ENCODE measurements around the gene ADARB2. TPM values are rescaled to one million over a fixed set of nuclear protein-coding genes. Genes with fewer than 3 reads are reported as not detected.

Gene ADARB2
- total RNA-seq, 2 experiments from 2014 or later, result not detected

GRCh38 chr10:1495915-1496517, 241.3 kb downstream of the ADARB2 start:
- H3K4me1 Mint-ChIP-seq, result no peaks in the 10 kb centered on the region
- no peaks in the 10 kb centered on the region for H3K9me3 Mint-ChIP-seq
- DNase-seq, result no peak
- H3K36me3 Mint-ChIP-seq, result no peaks in the 10 kb centered on the region
- no peak overlapping the region for H3K4me3 Mint-ChIP-seq
- H3K27ac Mint-ChIP-seq, result no peak overlapping the region
- H3K27me3 Mint-ChIP-seq, result no peaks in the 10 kb centered on the region

GRCh38 chr10:1492641-1493040, 244.7 kb downstream of the ADARB2 start:
- Mint-ChIP-seq H3K4me1 (no peaks in the 10 kb centered on the region), H3K36me3 (no peaks in the 10 kb centered on the region), H3K27me3 (no peaks in the 10 kb centered on the region), H3K4me3 (no peak overlapping the region), H3K27ac (no peak overlapping the region), H3K9me3 (no peaks in the 10 kb centered on the region)
- no peak for DNase-seq

DNA sequence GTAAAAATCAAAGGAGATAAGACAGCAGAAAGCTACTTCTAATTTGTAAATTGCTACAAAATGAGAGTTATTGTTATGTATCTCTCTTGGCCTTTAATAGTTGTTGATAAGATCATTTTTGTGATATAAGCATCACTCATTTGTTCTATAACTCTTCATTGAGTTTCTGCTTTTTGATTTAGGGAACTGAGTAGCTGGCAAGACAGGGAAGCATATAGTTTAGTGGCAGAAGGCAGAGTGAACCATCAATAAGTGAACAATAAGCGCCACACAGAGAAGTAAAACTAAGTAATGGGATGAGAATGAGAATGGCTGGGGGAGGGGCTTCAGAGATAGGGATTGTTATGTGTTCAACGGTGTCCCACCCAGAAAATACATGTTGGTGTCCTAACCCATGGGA, 245.4 kb downstream of the ADARB2 start:
- Mint-ChIP-seq H3K27me3 (no peaks in the 10 kb centered on the region), H3K4me1 (no peaks in the 10 kb centered on the region), H3K36me3 (no peaks in the 10 kb centered on the region), H3K4me3 (no peak overlapping the region), H3K27ac (no peak overlapping the region), H3K9me3 (no peaks in the 10 kb centered on the region)
- no peak for DNase-seq

DNA sequence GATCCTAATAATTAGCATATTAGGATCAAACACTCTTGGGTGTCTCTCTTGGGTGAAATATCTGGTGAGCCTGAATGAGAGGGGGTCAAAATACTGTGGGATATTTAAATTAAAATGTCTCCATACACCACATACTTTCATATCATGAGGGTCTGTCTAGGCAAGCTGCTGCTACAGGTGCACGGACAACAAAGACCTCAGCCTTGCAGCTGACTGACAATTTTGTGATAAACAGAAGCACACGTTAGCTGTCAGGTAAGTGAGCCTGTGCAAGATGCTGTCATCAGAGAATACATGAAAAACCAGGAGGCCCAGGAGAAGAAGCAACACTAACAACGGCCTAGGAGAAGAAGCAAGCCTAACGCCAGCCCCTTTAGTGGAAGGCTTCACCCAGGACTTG, 247.5 kb downstream of the ADARB2 start:
- Mint-ChIP-seq H3K36me3 (no peaks in the 10 kb centered on the region), H3K4me1 (no peaks in the 10 kb centered on the region), H3K27me3 (no peaks in the 10 kb centered on the region), H3K4me3 (no peak overlapping the region), H3K27ac (no peak overlapping the region), H3K9me3 (no peaks in the 10 kb centered on the region)
- DNase-seq, result no peak

DNA sequence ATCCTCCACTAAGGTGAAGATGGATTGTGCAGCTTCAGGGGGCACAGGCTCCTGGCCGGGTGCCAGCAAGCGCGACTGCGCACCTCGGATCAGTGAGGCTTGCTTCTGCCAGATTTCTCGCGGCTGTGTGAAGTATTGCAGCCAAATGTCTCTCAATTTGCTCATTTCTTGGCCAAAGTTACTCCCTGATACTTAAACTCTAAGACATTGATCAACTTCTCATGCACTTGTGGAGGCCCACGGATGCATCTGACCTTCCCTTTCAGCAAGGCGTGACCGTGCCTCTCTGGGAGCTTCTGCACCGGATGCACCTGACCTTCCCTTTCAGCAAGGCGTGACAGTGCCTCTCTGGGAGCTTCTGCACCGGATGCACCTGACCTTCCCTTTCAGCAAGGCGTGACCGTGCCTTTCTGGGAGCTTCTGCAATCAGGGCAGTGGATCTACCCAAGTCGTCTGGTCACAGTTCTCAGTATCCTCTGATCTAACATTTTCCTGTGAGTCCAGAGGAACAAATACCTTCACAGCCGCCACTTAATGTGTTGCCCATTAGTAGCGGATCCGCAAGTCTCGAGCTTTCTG, 248.3 kb downstream of the ADARB2 start:
- Mint-ChIP-seq H3K4me3 (no peak overlapping the region), H3K9me3 (no peaks in the 10 kb centered on the region), H3K27ac (no peak overlapping the region), H3K4me1 (no peaks in the 10 kb centered on the region), H3K27me3 (no peaks in the 10 kb centered on the region), H3K36me3 (no peaks in the 10 kb centered on the region)
- no peak for DNase-seq

- H3K27ac Mint-ChIP-seq, result no peak overlapping the region
- H3K36me3 Mint-ChIP-seq, result no peaks in the 10 kb centered on the region
- no peak overlapping the region for H3K4me3 Mint-ChIP-seq
- no peak for DNase-seq
- no peaks in the 10 kb centered on the region for H3K9me3 Mint-ChIP-seq
- H3K27me3 Mint-ChIP-seq, result no peaks in the 10 kb centered on the region
- H3K4me1 Mint-ChIP-seq, result no peaks in the 10 kb centered on the region
These were observed 250.3 kb downstream of the ADARB2 start for GRCh38 chr10:1486841-1487687.

DNA sequence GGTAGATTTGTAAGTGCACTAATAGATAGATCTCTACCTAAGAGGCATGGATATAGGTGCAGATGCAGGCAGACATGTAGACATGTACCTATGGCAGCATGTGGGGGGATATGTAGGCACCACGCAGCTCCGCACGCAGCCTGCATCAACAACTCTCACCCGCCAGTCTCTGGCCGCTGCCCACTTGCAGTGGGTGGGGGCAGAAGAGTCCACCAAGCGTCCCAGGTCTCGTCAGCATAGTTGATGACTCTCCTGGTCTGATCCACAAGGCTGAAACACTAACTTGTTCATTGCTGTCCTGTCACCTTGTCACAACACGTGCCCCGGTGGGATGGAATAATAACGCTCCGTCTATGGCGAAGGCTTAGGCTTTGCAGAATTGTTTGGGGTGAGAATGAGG, 252.0 kb downstream of the ADARB2 start:
- H3K27ac Mint-ChIP-seq, result no peak overlapping the region
- DNase-seq, result no peak
- H3K4me3 Mint-ChIP-seq, result no peak overlapping the region
- peaks cover 3% of the 10 kb centered on the region for H3K27me3 Mint-ChIP-seq
- no peaks in the 10 kb centered on the region for H3K9me3 Mint-ChIP-seq
- no peaks in the 10 kb centered on the region for H3K36me3 Mint-ChIP-seq
- no peaks in the 10 kb centered on the region for H3K4me1 Mint-ChIP-seq

GRCh38 chr10:1483826-1484225, 253.5 kb downstream of the ADARB2 start:
- Mint-ChIP-seq H3K27ac (no peak overlapping the region), H3K4me1 (no peaks in the 10 kb centered on the region), H3K27me3 (peaks cover 3% of the 10 kb centered on the region), H3K36me3 (no peaks in the 10 kb centered on the region), H3K4me3 (no peak overlapping the region), H3K9me3 (no peaks in the 10 kb centered on the region)
- DNase-seq, result no peak

- Mint-ChIP-seq H3K27me3 (peaks cover 3% of the 10 kb centered on the region), H3K4me3 (no peak overlapping the region), H3K36me3 (no peaks in the 10 kb centered on the region), H3K9me3 (no peaks in the 10 kb centered on the region), H3K27ac (no peak overlapping the region), H3K4me1 (no peaks in the 10 kb centered on the region)
- no peak for DNase-seq
These were observed 254.1 kb downstream of the ADARB2 start for GRCh38 chr10:1483246-1483645.

DNA sequence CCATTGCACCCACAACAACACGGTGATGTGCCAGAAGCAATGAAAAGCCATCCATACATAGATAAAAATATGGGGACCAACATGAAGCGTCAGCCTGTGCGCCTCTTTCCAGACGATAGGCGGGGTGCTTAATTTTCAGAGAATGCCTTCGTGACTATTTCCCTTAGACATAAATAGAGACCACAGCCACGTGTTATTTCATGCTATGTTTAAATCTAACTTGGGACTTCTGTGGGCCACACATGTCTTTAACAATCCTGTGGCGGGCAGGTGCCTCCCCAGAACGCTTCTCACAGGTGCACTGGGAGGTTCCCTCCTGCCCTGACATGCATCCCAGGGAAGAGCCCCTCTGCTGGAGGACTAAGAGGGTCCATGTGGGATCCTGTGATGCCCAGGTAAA, 259.7 kb downstream of the ADARB2 start:
- H3K4me1 Mint-ChIP-seq, result no peaks in the 10 kb centered on the region
- H3K36me3 Mint-ChIP-seq, result no peaks in the 10 kb centered on the region
- DNase-seq, result no peak
- H3K4me3 Mint-ChIP-seq, result no peak overlapping the region
- no peaks in the 10 kb centered on the region for H3K9me3 Mint-ChIP-seq
- peaks cover 24% of the 10 kb centered on the region for H3K27me3 Mint-ChIP-seq
- no peak overlapping the region for H3K27ac Mint-ChIP-seq

DNA sequence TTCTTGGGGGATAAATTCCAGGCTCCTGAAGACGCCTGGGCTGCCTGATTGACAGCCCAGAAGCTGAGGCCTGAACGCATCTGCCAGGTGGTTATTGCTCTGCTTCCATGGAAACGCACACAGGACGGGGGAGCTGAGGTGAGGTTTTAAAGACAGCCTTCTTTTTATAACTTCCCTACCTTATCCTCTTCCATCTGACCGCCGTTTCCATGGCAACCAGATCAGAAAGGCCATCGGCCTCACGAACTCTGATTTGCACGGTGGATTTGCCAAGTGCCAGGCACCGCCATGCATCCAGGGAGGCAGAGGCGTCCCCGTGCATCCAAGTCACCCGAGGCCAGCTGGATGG, 260.9 kb downstream of the ADARB2 start:
- no peaks in the 10 kb centered on the region for H3K36me3 Mint-ChIP-seq
- H3K4me3 Mint-ChIP-seq, result no peak overlapping the region
- DNase-seq, result no peak
- H3K27me3 Mint-ChIP-seq, result peaks cover 26% of the 10 kb centered on the region
- no peaks in the 10 kb centered on the region for H3K4me1 Mint-ChIP-seq
- no peak overlapping the region for H3K27ac Mint-ChIP-seq
- H3K9me3 Mint-ChIP-seq, result no peaks in the 10 kb centered on the region

GRCh38 chr10:1475771-1476454, 261.4 kb downstream of the ADARB2 start:
- Mint-ChIP-seq H3K36me3 (no peaks in the 10 kb centered on the region), H3K27ac (no peak overlapping the region), H3K9me3 (no peaks in the 10 kb centered on the region)

DNA sequence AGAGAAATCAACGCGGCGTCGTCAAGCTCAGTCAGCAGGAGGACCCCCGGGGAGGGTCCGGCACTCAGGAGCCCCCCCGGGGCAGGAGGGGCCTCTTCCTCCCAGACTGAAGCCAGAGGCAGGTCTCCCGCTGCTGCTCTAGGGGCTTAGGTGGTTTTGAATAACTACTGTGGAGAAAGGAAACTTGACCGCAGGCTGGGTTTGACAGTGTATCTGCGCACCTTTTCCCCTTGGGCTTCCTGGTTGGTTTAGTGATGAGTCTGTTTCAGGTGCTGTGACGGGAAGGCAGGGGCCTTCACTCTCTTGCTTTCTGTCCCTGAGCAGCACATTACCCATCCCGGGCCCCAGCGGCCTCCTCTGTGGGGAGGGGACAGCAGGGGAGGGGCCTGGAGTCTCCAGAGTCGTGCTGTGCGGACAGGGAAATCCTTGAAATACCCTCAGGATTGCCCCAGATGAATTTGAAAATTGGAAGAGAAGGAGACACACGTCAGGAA, 262.2 kb downstream of the ADARB2 start:
- DNase-seq, result no peak
- no peaks in the 10 kb centered on the region for H3K9me3 Mint-ChIP-seq
- H3K4me1 Mint-ChIP-seq, result no peaks in the 10 kb centered on the region
- H3K36me3 Mint-ChIP-seq, result no peaks in the 10 kb centered on the region
- H3K27me3 Mint-ChIP-seq, result peaks cover 23% of the 10 kb centered on the region
- no peak overlapping the region for H3K4me3 Mint-ChIP-seq
- no peak overlapping the region for H3K27ac Mint-ChIP-seq

More at GRCh38 chr10:1475771-1476454, 261.4 kb downstream of the ADARB2 start:
- Mint-ChIP-seq H3K4me1 (no peaks in the 10 kb centered on the region), H3K4me3 (no peak overlapping the region), H3K27me3 (peaks cover 25% of the 10 kb centered on the region)
- DNase-seq, result no peak

GRCh38 chr10:1474376-1475097, 262.8 kb downstream of the ADARB2 start:
- H3K27me3 Mint-ChIP-seq, result peaks cover 23% of the 10 kb centered on the region
- H3K4me3 Mint-ChIP-seq, result no peak overlapping the region
- H3K4me1 Mint-ChIP-seq, result no peaks in the 10 kb centered on the region
- no peaks in the 10 kb centered on the region for H3K9me3 Mint-ChIP-seq
- no peak overlapping the region for H3K27ac Mint-ChIP-seq
- H3K36me3 Mint-ChIP-seq, result no peaks in the 10 kb centered on the region
- no peak for DNase-seq

DNA sequence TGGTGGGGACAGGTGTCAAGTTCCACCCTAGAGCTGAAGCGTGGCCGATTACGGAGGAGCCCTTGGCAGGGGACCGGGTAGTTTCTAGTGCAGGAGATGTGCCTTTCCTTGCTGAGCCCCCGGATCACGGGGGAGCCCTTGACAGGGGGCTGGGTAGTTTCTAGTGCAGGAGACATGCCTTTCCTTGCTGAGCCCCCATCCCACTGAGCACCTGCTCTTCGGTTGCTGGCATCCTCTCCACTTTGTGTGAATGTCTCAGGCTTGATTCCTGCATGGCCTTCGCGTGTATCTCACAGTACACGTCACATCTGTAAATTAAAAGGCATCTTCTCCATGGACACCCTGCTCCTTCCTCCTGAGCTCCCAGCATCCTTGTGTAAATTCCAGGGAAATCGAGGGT, 263.5 kb downstream of the ADARB2 start:
- Mint-ChIP-seq H3K27ac (no peak overlapping the region), H3K4me1 (no peaks in the 10 kb centered on the region), H3K9me3 (no peaks in the 10 kb centered on the region), H3K4me3 (no peak overlapping the region), H3K36me3 (no peaks in the 10 kb centered on the region), H3K27me3 (peaks cover 23% of the 10 kb centered on the region)
- no peak for DNase-seq
